ENCODE results near the gene STARD10. TPM values are rescaled to one million over a fixed set of nuclear protein-coding genes. Genes with fewer than 3 reads are reported as not detected.
A peak's percentile ranks its signal among the peaks of the same experiment; 100 is the strongest.

Gene STARD10
- total and polyA plus RNA-seq, 9 of the 15 experiments (the other 6 are each of a cell fraction or from before 2014, with no cell fraction given): 0.15 to 52.9 (median 32.3) TPM

DNA sequence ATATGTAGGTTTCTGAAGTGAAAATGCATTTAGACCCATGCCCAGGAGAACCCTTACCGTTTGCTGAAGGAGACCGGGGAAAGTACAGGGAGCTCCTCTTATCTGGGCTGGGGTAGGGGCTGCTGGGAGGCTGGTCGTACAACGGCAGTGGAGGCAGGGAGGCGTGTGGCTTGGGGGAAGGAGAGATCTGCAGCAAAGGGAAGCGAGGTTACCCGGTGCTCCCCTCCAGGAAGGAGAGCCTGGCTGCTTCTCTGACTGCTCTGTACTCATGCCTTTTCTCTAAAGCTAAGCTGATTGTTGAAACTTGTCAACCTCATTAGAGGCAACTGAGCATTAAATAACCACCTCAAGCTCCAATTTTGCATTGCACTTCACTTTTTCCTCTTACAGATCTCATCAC is 47.5 kb upstream of the STARD10 start:
- no peak overlapping the region for H3K27ac ChIP-seq (ENCODE audit: extremely low read depth, low read depth, low read length)
- H3K9ac ChIP-seq (ENCODE audit: insufficient read depth in 1 of 2, low read depth in 2 of 2, low read length in 2 of 2): 0 out of 4 replicates have a peak overlapping the region, but pooled peaks of 1 of the 2 experiments have one; percentile 50
- no peak overlapping the region for H3K4me2 ChIP-seq (ENCODE audit: insufficient read depth, low read length)
- POLR2A ChIA-PET: interaction anchor here (1.0 to 1.8 kb wide), 3 partner anchors 9 to 293 kb away, joined by 3 to 7 read pairs (median 4); no protein-coding TSS in a partner anchor
- 60% methylated on average over 7 of the region's 7 CpGs for WGBS (ENCODE audit: insufficient coverage, low coverage, missing lambda C conversion rate)
- intact Hi-C loops (cut with micrococcal nuclease) (no loop called here), in situ Hi-C loops (cut with MboI) (no loop called here)
- H4K20me1 ChIP-seq (replicated peaks; ENCODE audit: control insufficient read depth, insufficient read depth, low read length): no peaks in the 10 kb centered on the region
- no peak for DNase-seq (ENCODE audit: extremely low read depth in 1 of 4, low spot score in 3 of 4)
- no peaks in the 10 kb centered on the region; a peak in 1 of 5 replicates for H3K4me1 ChIP-seq (replicated peaks in 1 of 2; ENCODE audit: control insufficient read depth in 2 of 2, insufficient read depth in 2 of 2, low read length in 2 of 2)
- CTCF ChIA-PET (ENCODE audit: low intra/inter-chr PET ratio): interaction anchor here (1.1 kb wide), 1 partner anchor 17 kb away, joined by 6 read pairs; no protein-coding TSS in a partner anchor
- H3K27me3 ChIP-seq (ENCODE audit: control insufficient read depth in 2 of 2, insufficient read depth in 2 of 2, low read length in 2 of 2): no peaks in the 10 kb centered on the region
- ATAC-seq: no peak
- no peak overlapping the region for H3K4me3 ChIP-seq
- H2AFZ ChIP-seq (ENCODE audit: low read depth, low read length): no peak overlapping the region
- BruUV-seq (replicated peaks): no TSS peak
- no peak for FAIRE-seq
- H3K9me1 ChIP-seq (ENCODE audit: control insufficient read depth, insufficient read depth, low read length): no peaks in the 10 kb centered on the region
- H3K36me3 ChIP-seq (ENCODE audit: control insufficient read depth, insufficient read depth, low read length): peaks cover 12% of the 10 kb centered on the region; the same call in 1 of the 3 replicates
- no peaks in the 10 kb centered on the region for H3K79me2 ChIP-seq (ENCODE audit: control insufficient read depth, insufficient read depth, low read length)
- no peaks in the 10 kb centered on the region for H3K9me3 ChIP-seq (replicated peaks; ENCODE audit: control insufficient read depth, insufficient read depth, low read depth, low read length)
- TF ChIP-seq HMBOX1 (IDR thresholded peaks at IDR 0.05) (no peak), STAT5A (IDR thresholded peaks at IDR 0.05; ENCODE audit: borderline replicate concordance, low read length) (no peak)
- TF ChIP-seq, protein P1, sequence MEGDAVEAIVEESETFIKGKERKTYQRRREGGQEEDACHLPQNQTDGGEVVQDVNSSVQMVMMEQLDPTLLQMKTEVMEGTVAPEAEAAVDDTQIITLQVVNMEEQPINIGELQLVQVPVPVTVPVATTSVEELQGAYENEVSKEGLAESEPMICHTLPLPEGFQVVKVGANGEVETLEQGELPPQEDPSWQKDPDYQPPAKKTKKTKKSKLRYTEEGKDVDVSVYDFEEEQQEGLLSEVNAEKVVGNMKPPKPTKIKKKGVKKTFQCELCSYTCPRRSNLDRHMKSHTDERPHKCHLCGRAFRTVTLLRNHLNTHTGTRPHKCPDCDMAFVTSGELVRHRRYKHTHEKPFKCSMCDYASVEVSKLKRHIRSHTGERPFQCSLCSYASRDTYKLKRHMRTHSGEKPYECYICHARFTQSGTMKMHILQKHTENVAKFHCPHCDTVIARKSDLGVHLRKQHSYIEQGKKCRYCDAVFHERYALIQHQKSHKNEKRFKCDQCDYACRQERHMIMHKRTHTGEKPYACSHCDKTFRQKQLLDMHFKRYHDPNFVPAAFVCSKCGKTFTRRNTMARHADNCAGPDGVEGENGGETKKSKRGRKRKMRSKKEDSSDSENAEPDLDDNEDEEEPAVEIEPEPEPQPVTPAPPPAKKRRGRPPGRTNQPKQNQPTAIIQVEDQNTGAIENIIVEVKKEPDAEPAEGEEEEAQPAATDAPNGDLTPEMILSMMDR (IDR thresholded peaks at IDR 0.05 in 2 of 3, conservative IDR thresholded peaks at IDR 0.05 in 1 of 3; ENCODE audit: insufficient read depth in 2 of 3, low read depth in 1 of 3, low read length in 3 of 3): no peak

All from K562 (cell line).